Measurements from ENCODE around the gene ADGRL4.

The ADGRL4 gene

GRCh38 chr1:78864175-78864574, 142.4 kb downstream of the ADGRL4 start (continued):
- TF ChIP-seq ZNF292 (tag by site-specific recombination; IDR thresholded peaks at IDR 0.05; ENCODE audit: borderline replicate concordance, low read depth) (no peak), ZBTB1 (tag by site-specific recombination; IDR thresholded peaks at IDR 0.05) (no peak)

- POLR2A ChIA-PET: no interaction called here
- CTCF ChIA-PET: no interaction called here
- Histone ChIP-seq H3K9me3 (ENCODE audit: control insufficient read depth, insufficient read depth, low read depth, low read length) (no peaks in the 10 kb centered on the region), H3K4me1 (ENCODE audit: control insufficient read depth, insufficient read depth, low read length) (no peaks in the 10 kb centered on the region), H3K27ac (ENCODE audit: extremely low read depth, low read depth, low read length) (no peak overlapping the region), H3K4me3 (ENCODE audit: low read depth, low read length) (no peak overlapping the region), H3K36me3 (ENCODE audit: control insufficient read depth in 2 of 2, insufficient read depth in 1 of 2, low read length in 2 of 2) (no peaks in the 10 kb centered on the region)
- no peak for TF ChIP-seq ZNF16 (tag by site-specific recombination; IDR thresholded peaks at IDR 0.05; ENCODE audit: low read depth)
- TF ChIP-seq REPIN1 (tag by site-specific recombination; IDR thresholded peaks at IDR 0.05; ENCODE audit: low read depth): no peak
- TF ChIP-seq ZNF26 (tag by site-specific recombination; IDR thresholded peaks at IDR 0.05): no peak
- TF ChIP-seq ZNF510 (tag by site-specific recombination; IDR thresholded peaks at IDR 0.05; ENCODE audit: insufficient replicate concordance): no peak
- TF ChIP-seq ZNF148 (tag by site-specific recombination; IDR thresholded peaks at IDR 0.05; ENCODE audit: borderline replicate concordance): no peak
- TF ChIP-seq ZNF645 (tag by site-specific recombination; IDR thresholded peaks at IDR 0.05): no peak
These were observed 150.4 kb downstream of the ADGRL4 start for GRCh38 chr1:78856096-78856495.

- H3K4me3 ChIP-seq (ENCODE audit: low read depth, low read length): no peak overlapping the region
- no peak for TF ChIP-seq ZNF521 (tag by site-specific recombination; IDR thresholded peaks at IDR 0.05)
- no peak for TF ChIP-seq ZBTB7A (tag by site-specific recombination; IDR thresholded peaks at IDR 0.05; ENCODE audit: low read depth)
- no peak for TF ChIP-seq ZBTB1 (tag by site-specific recombination; IDR thresholded peaks at IDR 0.05)
- TF ChIP-seq BCL11A (tag by site-specific recombination; IDR thresholded peaks at IDR 0.05; ENCODE audit: low read depth): no peak
- TF ChIP-seq AEBP2 (tag by site-specific recombination; IDR thresholded peaks at IDR 0.05; ENCODE audit: borderline replicate concordance): no peak
- H3K9me3 ChIP-seq (ENCODE audit: control insufficient read depth, insufficient read depth, low read depth, low read length): no peaks in the 10 kb centered on the region
- no peak overlapping the region for H3K27ac ChIP-seq (ENCODE audit: extremely low read depth, low read depth, low read length)
- CTCF ChIA-PET: no interaction called here
- no peaks in the 10 kb centered on the region for H3K36me3 ChIP-seq (ENCODE audit: control insufficient read depth in 2 of 2, insufficient read depth in 1 of 2, low read length in 2 of 2)
- H3K4me1 ChIP-seq (ENCODE audit: control insufficient read depth, insufficient read depth, low read length): no peaks in the 10 kb centered on the region
- POLR2A ChIA-PET: no interaction called here
These were observed 151.3 kb downstream of the ADGRL4 start for GRCh38 chr1:78855258-78855657.

GRCh38 chr1:78854556-78854955, 152.0 kb downstream of the ADGRL4 start:
- no peak for TF ChIP-seq ZNF670 (tag by site-specific recombination; IDR thresholded peaks at IDR 0.05; ENCODE audit: low read depth)
- no peak for TF ChIP-seq ZFP3 (tag by site-specific recombination; IDR thresholded peaks at IDR 0.05; ENCODE audit: low read depth)
- no peak for TF ChIP-seq YY1 (tag by site-specific recombination; IDR thresholded peaks at IDR 0.05)
- TF ChIP-seq ZNF366 (tag by site-specific recombination; conservative IDR thresholded peaks at IDR 0.05): no peak
- no peak for TF ChIP-seq ZBTB44 (tag by site-specific recombination; IDR thresholded peaks at IDR 0.05)
- no peak for TF ChIP-seq BCL11B (tag by site-specific recombination; IDR thresholded peaks at IDR 0.05; ENCODE audit: low read depth)
- TF ChIP-seq ZEB2 (tag by site-specific recombination; IDR thresholded peaks at IDR 0.05): no peak
- no peak for TF ChIP-seq TCF7L2 (IDR thresholded peaks at IDR 0.05; ENCODE audit: borderline replicate concordance, low read depth, low read length)
- no peak for TF ChIP-seq ZNF792 (tag by site-specific recombination; IDR thresholded peaks at IDR 0.05)
- no peak for TF ChIP-seq ZNF561 (tag by site-specific recombination; IDR thresholded peaks at IDR 0.05; ENCODE audit: borderline replicate concordance)
- no peak overlapping the region for H3K27ac ChIP-seq (ENCODE audit: extremely low read depth, low read depth, low read length)
- ChIA-PET POLR2A (no interaction called here), CTCF (interaction anchor here (0.5 to 1.3 kb wide), 2 partner anchors 13 to 14 kb away, joined by 3 to 5 read pairs; no protein-coding TSS in a partner anchor)
- H3K4me1 ChIP-seq (ENCODE audit: control insufficient read depth, insufficient read depth, low read length): no peaks in the 10 kb centered on the region
- H3K36me3 ChIP-seq (ENCODE audit: control insufficient read depth in 2 of 2, insufficient read depth in 1 of 2, low read length in 2 of 2): no peaks in the 10 kb centered on the region
- no peak overlapping the region for H3K4me3 ChIP-seq (ENCODE audit: low read depth, low read length)
- H3K9me3 ChIP-seq (ENCODE audit: control insufficient read depth, insufficient read depth, low read depth, low read length): no peaks in the 10 kb centered on the region
